Stomach (tissue), 9 donors: Measurements from ENCODE around the gene CERS6. TPM values are rescaled to one million over a fixed set of nuclear protein-coding genes. Genes with fewer than 3 reads are reported as not detected.

Experiments used
- DNase-seq, 2 donors: peaks; one replicate each; pipeline versions ENCODE4 v3.0.0 to v3.0.0-alpha.2; 2013 to 2019
- H3K27ac ChIP-seq, 5 donors: fragments of 200-600 bp in 4 of 5; sonication (generic) in 4 of 5; one replicate each; pipeline ENCODE4 v1.5.1; 2013 to 2019; ENCODE audit warnings: mild to moderate bottlenecking in 1 of 5, moderate library complexity in 1 of 5
- H3K27me3 ChIP-seq, 3 donors: fragments of 200-600 bp; sonication (generic); one replicate each; pipeline ENCODE4 v1.5.1; 2017 to 2019; ENCODE audit warnings: mixed run types in 1 of 3
- H3K36me3 ChIP-seq, 4 donors: fragments of 200-600 bp; sonication (generic); 1 replicate in 3 of 4; 2 replicates in 1 of 4; pipeline ENCODE4 v1.5.1; 2016 to 2019
- H3K4me1 ChIP-seq, 4 donors: fragments of 200-600 bp; sonication (generic); one replicate each; pipeline ENCODE4 v1.5.1; 2016 to 2019
- H3K4me3 ChIP-seq, 4 donors: fragments of 200-600 bp; sonication (generic) in 3 of 4; one replicate each; pipeline ENCODE4 v1.5.1; 2016 to 2019; ENCODE audit warnings: mild to moderate bottlenecking in 1 of 4
- H3K9me3 ChIP-seq, 4 donors: fragments of 200-600 bp; sonication (generic); one replicate each; pipeline ENCODE4 v1.5.1; 2016 to 2019
- CTCF ChIP-seq, 7 experiments: fragments of 450-650 bp in 4 of 7; fragments of 200-600 bp in 3 of 7; sonication (generic) in 3 of 7; IDR thresholded peaks; one replicate each; pipeline ENCODE4 v1.5.1; 2016 to 2019; ENCODE audit warnings: antibody characterized with exemption in 7 of 7, control low read depth in 2 of 7, mild to moderate bottlenecking in 1 of 7
- EP300 ChIP-seq: sonication (generic); formaldehyde crosslinking; IDR thresholded peaks from one replicate; pipeline ENCODE4 v1.6.1; 2017; ENCODE audit warnings: antibody characterized with exemption
- POLR2A ChIP-seq, 4 donors: fragments of 450-650 bp; IDR thresholded peaks; one replicate each; pipeline ENCODE4 v1.6.1; 2016; ENCODE audit warnings: antibody characterized with exemption in 4 of 4, control low read depth in 2 of 4, mild to moderate bottlenecking in 1 of 4, moderate library complexity in 1 of 4
- POLR2AphosphoS5 ChIP-seq, 3 donors: sonication (generic); formaldehyde crosslinking; IDR thresholded peaks; one replicate each; pipeline ENCODE4 v1.6.1; 2016; ENCODE audit warnings: antibody characterized with exemption in 3 of 3
- WGBS, 5 donors: extraction: QIAGEN DNeasy Blood & Tissue Kit in 3 of 5; methylation state at CpG; one replicate each; pipeline versions ENCODE4 v1.1.5 to v1.1.7; 2013 to 2018; 5-methylcytosine and 5-hydroxymethylcytosine counted together
- intact Hi-C: fragments of 100-400 bp; cut with DNase I; formaldehyde crosslinking; loops from one replicate; pipeline ENCODE4 v1.15.1; 2023; ENCODE audit warnings: low total_unique reads
- polyA plus RNA-seq, 3 donors: library from polyadenylated mRNA; stranded (reverse); fragments of 200-250 nt; gene quantifications; one replicate each; pipeline ENCODE4 v1.2.3, GENCODE V29; 2013
- total RNA-seq, 5 donors: library from RNA; depleted of rRNA; stranded (reverse); fragments of >200 nt; gene quantifications; one replicate each; pipeline versions ENCODE4 v1.1.0 to v1.2.3, GENCODE V29; 2014 to 2016
- donor health status: healthy with polysubstance abuse.
- donor health status: Bipolar disorder and iron deficiency.
- donor health status: healthy.

Gene CERS6
- total and polyA plus RNA-seq, 8 donors, result 4.0 to 102 (median 53.2) TPM

DNA sequence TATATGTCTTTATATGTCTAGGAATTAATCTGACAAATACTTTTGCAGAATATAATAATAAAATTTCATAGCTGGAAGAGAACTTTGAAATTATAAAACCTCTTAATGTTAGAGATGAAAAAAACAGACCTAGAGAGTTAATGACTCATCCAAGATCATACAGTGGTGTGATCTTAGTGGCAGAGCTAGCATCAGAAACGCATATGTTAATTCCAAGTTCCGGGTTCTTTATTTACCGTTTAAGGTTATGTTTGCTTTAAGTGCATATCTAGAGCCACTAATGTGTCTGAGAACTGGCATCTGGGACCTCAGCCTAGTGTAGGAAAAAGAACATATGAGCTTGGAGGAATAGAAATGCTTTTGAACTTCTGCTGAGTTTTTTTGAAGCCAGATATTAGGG lies 24.3 kb downstream of the CERS6 start:
- 21 to 38% (median 26%) methylated on average over 3 of the region's 3 CpGs for WGBS, 5 donors
- intact Hi-C loops, result no loop called here
- DNase-seq, result peak in 1 of 2 donors; percentile 54
- TF ChIP-seq CTCF (IDR thresholded peaks at IDR 0.05) (no peak), POLR2A (IDR thresholded peaks at IDR 0.05) (no peak), EP300 (no peak), POLR2AphosphoS5 (IDR thresholded peaks at IDR 0.05) (peak in 1 of 3 donors; percentile 48)
- Histone ChIP-seq H3K27ac (peak overlapping the region in 4 of 5 donors; percentile 54 to 76 (median 64)), H3K9me3 (no peaks in the 10 kb centered on the region), H3K4me1 (peaks cover 22 to 84% (median 51%) of the 10 kb centered on the region in 4 donors), H3K27me3 (no peaks in the 10 kb centered on the region), H3K36me3 (no peaks in the 10 kb centered on the region), H3K4me3 (no peak overlapping the region)

- H3K4me3 ChIP-seq, result no peak overlapping the region
- H3K27ac ChIP-seq, result peak overlapping the region; percentile 54 to 76 (median 72)
- H3K27me3 ChIP-seq, result no peaks in the 10 kb centered on the region
- TF ChIP-seq POLR2A (IDR thresholded peaks at IDR 0.05) (no peak), CTCF (IDR thresholded peaks at IDR 0.05) (no peak), EP300 (no peak)
- H3K36me3 ChIP-seq, result no peaks in the 10 kb centered on the region
- intact Hi-C loops, result no loop called here
- peaks cover 22 to 77% (median 48%) of the 10 kb centered on the region in 4 donors for H3K4me1 ChIP-seq
- WGBS, 5 donors, result 65 to 80% (median 78%) methylated on average over 15 of the region's 15 CpGs
- DNase-seq, result no peak
- H3K9me3 ChIP-seq, result no peaks in the 10 kb centered on the region
Measured at GRCh38 chr2:168480825-168481585, 24.9 kb downstream of the CERS6 start.

- TF ChIP-seq EP300, result no peak
- peak in 1 of 3 donors; percentile 41 for TF ChIP-seq POLR2AphosphoS5 (IDR thresholded peaks at IDR 0.05)
- no peak for TF ChIP-seq POLR2A (IDR thresholded peaks at IDR 0.05)
- no peak for TF ChIP-seq CTCF (IDR thresholded peaks at IDR 0.05)
- no peak overlapping the region for H3K4me3 ChIP-seq
- intact Hi-C loops, result no loop called here
- DNase-seq, result no peak
- no peaks in the 10 kb centered on the region for H3K36me3 ChIP-seq
- H3K9me3 ChIP-seq, result no peaks in the 10 kb centered on the region
- peak overlapping the region in 2 of 5 donors; percentile 54 to 76 for H3K27ac ChIP-seq
- H3K4me1 ChIP-seq, result peaks cover 22 to 72% (median 51%) of the 10 kb centered on the region in 4 donors
- WGBS, 5 donors, result 31 to 78% (median 35%) methylated on average over 2 of the region's 2 CpGs
- H3K27me3 ChIP-seq, result no peaks in the 10 kb centered on the region
Measured at GRCh38 chr2:168482269-168482668, 26.2 kb downstream of the CERS6 start.

DNA sequence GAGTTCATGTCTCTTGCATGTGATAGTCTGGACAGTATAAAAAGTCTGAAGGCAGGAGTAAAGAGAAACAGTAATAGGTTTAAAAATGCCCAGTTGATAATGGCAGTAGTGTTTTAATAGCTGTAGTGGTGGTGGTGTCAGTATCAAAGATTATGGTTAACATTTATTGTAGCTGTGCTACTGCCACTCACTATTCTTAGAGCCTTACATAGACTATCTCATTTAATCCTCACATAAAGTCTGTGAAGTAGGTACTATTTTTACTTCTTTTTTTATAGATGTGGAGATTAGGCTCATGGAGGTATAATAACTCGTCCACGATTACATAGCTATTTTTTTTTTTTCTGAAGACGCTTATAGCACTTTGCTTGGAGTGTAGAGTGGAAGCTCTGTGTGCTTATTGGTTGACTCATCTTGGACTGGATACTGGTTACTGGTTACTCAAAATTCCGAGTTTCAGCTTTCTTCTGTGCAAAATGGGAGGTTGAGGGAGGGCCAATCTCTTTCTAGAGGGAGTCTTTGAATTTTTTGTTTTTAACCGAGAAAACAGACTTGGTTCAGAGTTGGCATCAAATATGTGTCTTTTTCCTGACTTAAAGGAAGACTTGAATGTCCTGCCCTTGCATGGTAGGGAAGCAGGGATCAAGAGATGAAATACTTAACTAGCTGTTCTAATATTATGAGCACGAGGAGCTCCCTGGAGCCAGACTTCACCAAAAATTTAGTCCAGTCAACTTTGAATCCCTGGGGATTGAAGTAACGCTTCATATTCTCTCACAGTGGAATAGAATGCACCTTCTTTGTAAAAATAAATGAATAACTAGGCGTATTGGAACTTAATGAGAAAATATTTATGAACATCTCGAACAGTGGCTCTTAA lies 27.1 kb downstream of the CERS6 start:
- Histone ChIP-seq H3K36me3 (no peaks in the 10 kb centered on the region), H3K27me3 (no peaks in the 10 kb centered on the region), H3K4me1 (peaks cover 17 to 66% (median 42%) of the 10 kb centered on the region in 4 donors), H3K9me3 (no peaks in the 10 kb centered on the region), H3K4me3 (no peak overlapping the region), H3K27ac (peak overlapping the region in 2 of 5 donors; percentile 17 to 76)
- DNase-seq, result no peak
- intact Hi-C loops, result no loop called here
- 78 to 91% (median 87%) methylated on average over 9 of the region's 9 CpGs for WGBS, 5 donors
- TF ChIP-seq POLR2A (IDR thresholded peaks at IDR 0.05) (no peak), POLR2AphosphoS5 (IDR thresholded peaks at IDR 0.05) (no peak), CTCF (IDR thresholded peaks at IDR 0.05) (no peak), EP300 (no peak)
